Activated T-helper 1 cell treated with anti-CD3 and anti-CD28 coated beads, Interleukin-12 subunit alpha, Interleukin-12 subunit beta, Interleukin-2, Interleukin-4 antibody, amounts not matched to agents 30 ng/mL and 10 ng/mL and 1 ng/mL, durations not matched to agents 14 hours and 24 hours and 36 hours (primary cell): ENCODE data around the gene ITPR2. TPM values are rescaled to one million over a fixed set of nuclear protein-coding genes. Genes with fewer than 3 reads are reported as not detected.
"Not testable (repeated sequence)": the region's sequence is repeated elsewhere in the genome, so short reads cannot be mapped to it uniquely, and the experiment has no call there.

Source experiments
- DNase-seq: peaks from one replicate; pipeline ENCODE4 v3.0.0; 2021; ENCODE audit warnings: low spot score
- H3K27ac Mint-ChIP-seq: one replicate; pipeline ENCODE4 v1.8.0; 2021; ENCODE audit warnings: mild to moderate bottlenecking, mixed read lengths
- H3K27me3 Mint-ChIP-seq: one replicate; pipeline ENCODE4 v1.8.0; 2022; ENCODE audit warnings: mild to moderate bottlenecking, moderate library complexity, mixed read lengths; ENCODE audit not compliant: insufficient read depth
- H3K36me3 Mint-ChIP-seq: one replicate; pipeline ENCODE4 v1.8.0; 2021; ENCODE audit warnings: low read depth, mixed read lengths
- H3K4me1 Mint-ChIP-seq: one replicate; pipeline ENCODE4 v1.8.0; 2021; ENCODE audit warnings: low read depth, mixed read lengths
- H3K4me3 Mint-ChIP-seq: one replicate; pipeline ENCODE4 v1.8.0; 2021; ENCODE audit warnings: mild to moderate bottlenecking, moderate library complexity, mixed read lengths
- H3K9me3 Mint-ChIP-seq: one replicate; pipeline ENCODE4 v1.8.0; 2021; ENCODE audit warnings: mixed read lengths
- intact Hi-C: fragments of 100-400 bp; cut with micrococcal nuclease; formaldehyde crosslinking; loops from one replicate; pipeline ENCODE4 v1.15.1; 2024
- total RNA-seq: library from RNA; stranded (reverse); gene quantifications from 2 replicates; pipeline ENCODE4 v1.2.3, GENCODE V29; 2022

ITPR2 gene
- total RNA-seq, 1 donor from 2014 or later: 34.2 TPM

DNA sequence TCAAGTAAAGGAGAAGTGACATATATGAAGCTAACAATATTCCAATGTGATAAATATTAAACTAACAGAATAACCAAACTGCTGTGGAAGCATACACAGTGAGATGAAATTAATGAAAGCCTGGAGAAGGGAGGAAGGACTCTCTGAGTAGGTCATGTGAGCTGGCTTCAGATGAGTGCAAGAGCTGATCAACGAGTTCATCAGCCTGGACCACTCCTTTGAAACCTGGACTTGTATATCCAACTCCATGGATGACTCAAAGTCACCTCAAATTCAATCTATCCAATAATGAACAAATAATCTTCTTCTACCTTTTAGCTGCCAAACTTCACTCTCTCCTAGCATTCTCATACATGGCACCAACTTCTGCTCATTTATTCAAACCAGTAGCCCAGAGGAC is 391.6 kb downstream of the ITPR2 start:
- no peaks in the 10 kb centered on the region for H3K27me3 Mint-ChIP-seq
- DNase-seq: no peak
- intact Hi-C loops: no loop called here
- no peaks in the 10 kb centered on the region for H3K4me1 Mint-ChIP-seq
- H3K36me3 Mint-ChIP-seq: peaks cover 10% of the 10 kb centered on the region
- no peak overlapping the region for H3K4me3 Mint-ChIP-seq
- no peak overlapping the region for H3K27ac Mint-ChIP-seq
- H3K9me3 Mint-ChIP-seq: no peaks in the 10 kb centered on the region

DNA sequence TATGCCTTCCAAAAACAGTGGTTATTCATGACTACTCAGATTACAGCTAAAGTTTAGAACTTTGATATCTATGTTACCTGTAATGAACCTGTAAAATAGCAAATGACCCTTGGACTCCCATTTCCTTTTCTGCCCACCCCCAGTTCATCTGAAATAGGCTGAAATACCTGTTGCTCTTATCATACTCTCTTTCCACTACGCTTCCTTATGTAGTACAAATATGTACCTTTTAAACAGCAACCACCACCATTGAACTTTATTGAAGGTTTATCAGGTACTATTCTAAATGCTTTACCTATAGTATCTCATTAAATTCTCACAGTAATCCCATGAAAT is 398.0 kb downstream of the ITPR2 start:
- no peak overlapping the region for H3K4me3 Mint-ChIP-seq
- DNase-seq: no peak
- H3K9me3 Mint-ChIP-seq: no peaks in the 10 kb centered on the region
- H3K27ac Mint-ChIP-seq: no peak overlapping the region
- no peaks in the 10 kb centered on the region for H3K27me3 Mint-ChIP-seq
- intact Hi-C loops: loop anchor here (2.0 to 10.0 kb wide), 2 partner anchors 216 to 400 kb away; partner anchors contain the start of gene ITPR2
- H3K36me3 Mint-ChIP-seq: peaks cover 1% of the 10 kb centered on the region
- no peaks in the 10 kb centered on the region for H3K4me1 Mint-ChIP-seq

DNA sequence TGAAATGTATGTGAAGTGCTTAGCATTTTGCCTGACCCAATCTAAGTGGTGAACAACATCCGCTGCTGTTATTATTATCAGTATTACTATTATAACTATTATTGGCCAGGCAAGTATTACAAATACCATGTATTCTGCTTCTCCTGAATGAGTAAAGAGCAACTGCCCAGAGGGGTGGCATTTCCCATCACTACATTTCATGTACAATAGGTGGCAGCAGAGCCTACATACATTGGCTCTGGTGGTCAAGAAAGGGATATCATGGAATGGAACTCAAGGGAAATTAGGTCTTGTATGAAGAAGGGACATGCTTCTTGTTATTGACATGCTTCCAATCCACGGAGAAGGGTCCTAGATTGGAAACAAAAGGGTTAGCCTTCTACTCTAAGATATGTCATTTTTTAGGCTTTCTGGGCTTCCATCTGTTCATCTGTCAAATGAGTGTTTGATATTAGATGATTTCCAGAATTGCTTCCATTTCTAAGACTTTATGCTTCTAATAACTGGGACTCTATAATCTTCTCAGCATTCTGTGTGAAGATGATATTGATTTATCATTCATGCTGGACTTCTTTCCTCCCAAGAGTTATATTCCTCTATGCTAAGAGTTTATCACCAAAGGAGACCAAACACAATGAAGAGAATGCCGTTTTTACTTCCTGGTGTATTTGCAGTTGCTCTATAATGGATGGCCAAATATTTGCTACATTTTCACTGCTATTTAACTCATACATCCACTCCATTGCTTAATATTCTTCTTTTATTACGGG is 398.5 kb downstream of the ITPR2 start:
- no peak overlapping the region for H3K27ac Mint-ChIP-seq
- H3K27me3 Mint-ChIP-seq: no peaks in the 10 kb centered on the region
- H3K9me3 Mint-ChIP-seq: no peaks in the 10 kb centered on the region
- intact Hi-C loops: loop anchor here (1.0 to 10.0 kb wide), 4 partner anchors 180 to 400 kb away; partner anchors contain the start of gene ITPR2
- no peaks in the 10 kb centered on the region for H3K36me3 Mint-ChIP-seq
- no peaks in the 10 kb centered on the region for H3K4me1 Mint-ChIP-seq
- no peak overlapping the region for H3K4me3 Mint-ChIP-seq
- DNase-seq: no peak

DNA sequence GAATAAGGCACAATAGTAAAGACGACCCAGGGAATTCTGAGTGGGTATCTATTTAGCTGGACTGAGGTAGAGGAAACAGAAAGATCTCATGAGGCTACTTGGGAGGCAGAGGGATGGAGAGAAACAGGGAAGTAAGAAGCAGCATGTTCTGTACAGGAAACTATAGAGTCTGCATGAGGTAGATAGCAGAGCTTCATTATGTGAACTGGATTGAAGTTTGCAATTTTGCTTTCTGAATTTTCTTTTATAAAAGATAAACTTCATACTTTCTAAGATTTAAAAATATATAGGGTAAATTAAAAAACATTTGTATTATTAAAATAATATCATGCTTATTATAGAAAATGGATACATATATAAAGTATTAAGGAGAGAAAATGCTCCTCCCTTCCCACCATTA is 399.3 kb downstream of the ITPR2 start:
- H3K27me3 Mint-ChIP-seq, DNase-seq, H3K9me3 Mint-ChIP-seq, H3K4me1 Mint-ChIP-seq, H3K27ac Mint-ChIP-seq, H3K36me3 Mint-ChIP-seq, H3K4me3 Mint-ChIP-seq: not testable (repeated sequence)
- intact Hi-C loops: loop anchor here (1.0 to 10.0 kb wide), 4 partner anchors 181 to 401 kb away; partner anchors contain the start of gene ITPR2

DNA sequence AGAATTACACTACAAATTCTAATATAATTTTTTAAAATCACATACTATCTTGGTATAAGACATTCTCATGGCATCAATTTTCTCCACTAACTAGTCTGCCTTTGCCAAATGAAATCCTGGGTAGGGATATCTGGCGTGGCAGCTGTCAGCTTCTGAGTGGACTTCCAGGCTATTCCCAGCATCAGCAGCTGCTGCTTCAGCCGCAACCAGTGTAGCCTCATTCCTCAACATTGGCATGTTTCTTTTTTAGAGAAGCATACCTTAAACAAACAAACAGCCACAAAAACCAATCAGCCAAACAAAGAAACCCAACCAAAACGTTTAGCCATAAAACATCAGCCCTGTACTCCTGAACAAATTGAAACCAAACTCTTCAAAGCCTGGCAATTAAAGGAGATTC is 401.8 kb downstream of the ITPR2 start:
- DNase-seq: no peak
- H3K36me3 Mint-ChIP-seq: no peaks in the 10 kb centered on the region
- intact Hi-C loops: loop anchor here (10.0 kb wide), 1 partner anchor 404 kb away; the partner anchor contains the start of gene ITPR2
- H3K27ac Mint-ChIP-seq: no peak overlapping the region
- no peak overlapping the region for H3K4me3 Mint-ChIP-seq
- H3K9me3 Mint-ChIP-seq: no peaks in the 10 kb centered on the region
- no peaks in the 10 kb centered on the region for H3K4me1 Mint-ChIP-seq
- H3K27me3 Mint-ChIP-seq: no peaks in the 10 kb centered on the region

DNA sequence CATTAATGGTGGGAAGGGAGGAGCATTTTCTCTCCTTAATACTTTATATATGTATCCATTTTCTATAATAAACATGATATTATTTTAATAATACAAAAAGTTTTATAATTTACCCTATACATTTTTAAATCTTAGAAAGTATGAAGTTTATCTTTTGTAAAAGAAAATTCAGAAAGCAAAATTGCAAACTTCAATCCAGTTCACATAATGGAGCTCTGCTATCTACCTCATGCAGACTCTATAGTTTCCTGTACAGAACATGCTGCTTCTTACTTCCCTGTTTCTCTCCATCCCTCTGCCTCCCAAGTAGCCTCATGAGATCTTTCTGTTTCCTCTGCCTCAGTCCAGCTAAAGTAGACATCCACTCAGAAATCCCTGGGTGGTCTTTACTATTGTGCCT is 402.4 kb downstream of the ITPR2 start:
- intact Hi-C loops: loop anchor here (10.0 kb wide), 1 partner anchor 404 kb away; the partner anchor contains the start of gene ITPR2
- not testable (repeated sequence) for DNase-seq, H3K27me3 Mint-ChIP-seq, H3K27ac Mint-ChIP-seq, H3K4me3 Mint-ChIP-seq, H3K9me3 Mint-ChIP-seq, H3K4me1 Mint-ChIP-seq, H3K36me3 Mint-ChIP-seq

DNA sequence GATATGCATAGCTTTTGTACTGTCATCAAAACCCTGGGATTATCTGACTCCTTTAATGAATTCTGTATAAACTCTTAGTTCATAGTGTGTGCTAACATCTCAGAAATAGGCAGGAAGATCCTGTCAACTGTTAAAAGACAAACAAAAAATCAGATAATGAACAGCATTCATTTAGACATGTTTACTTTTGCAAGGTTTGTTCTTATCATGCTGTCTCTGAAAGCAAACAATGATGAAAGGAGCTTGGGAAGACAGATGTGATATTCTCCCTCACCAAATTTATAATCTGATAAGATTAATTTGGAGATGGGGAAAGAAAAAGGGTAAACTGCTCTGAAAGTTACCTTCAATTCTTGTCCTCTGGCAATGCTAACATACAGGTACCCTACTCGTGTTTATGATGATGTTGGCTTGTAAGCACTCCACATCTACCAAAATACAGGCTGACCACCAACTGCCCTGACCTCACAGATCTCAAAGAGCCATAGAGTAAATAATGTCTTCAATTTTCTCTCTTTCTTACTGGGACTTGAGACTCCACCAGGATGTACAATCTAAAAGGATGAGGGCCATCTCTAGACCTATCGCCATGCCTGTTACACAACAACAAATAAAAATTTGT is 403.8 kb downstream of the ITPR2 start:
- intact Hi-C loops: no loop called here
- Mint-ChIP-seq H3K27me3 (no peaks in the 10 kb centered on the region), H3K9me3 (no peaks in the 10 kb centered on the region), H3K4me1 (no peaks in the 10 kb centered on the region), H3K36me3 (peaks cover 2% of the 10 kb centered on the region), H3K27ac (no peak overlapping the region), H3K4me3 (no peak overlapping the region)
- DNase-seq: no peak

DNA sequence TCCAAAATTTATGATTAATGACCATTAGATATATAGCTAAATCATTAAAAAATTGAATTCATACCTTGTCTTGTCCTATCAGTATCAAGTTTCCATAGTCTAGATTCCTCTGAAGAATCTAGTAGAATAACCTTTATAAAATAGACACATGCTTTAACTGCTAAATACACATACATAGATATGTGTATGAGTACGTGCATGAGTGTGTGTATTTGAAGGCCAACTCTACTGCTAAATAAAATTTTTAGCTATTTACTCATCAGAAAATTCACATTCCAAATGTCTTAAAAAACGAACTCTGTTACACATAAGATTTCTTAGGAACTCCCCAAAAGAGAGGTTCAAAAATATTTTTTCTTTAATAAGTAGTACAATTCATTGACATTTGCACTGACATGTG is 404.6 kb downstream of the ITPR2 start:
- no peak overlapping the region for H3K27ac Mint-ChIP-seq
- H3K9me3 Mint-ChIP-seq: no peaks in the 10 kb centered on the region
- no peak for DNase-seq
- no peaks in the 10 kb centered on the region for H3K27me3 Mint-ChIP-seq
- intact Hi-C loops: no loop called here
- H3K36me3 Mint-ChIP-seq: peaks cover 2% of the 10 kb centered on the region
- no peak overlapping the region for H3K4me3 Mint-ChIP-seq
- no peaks in the 10 kb centered on the region for H3K4me1 Mint-ChIP-seq

DNA sequence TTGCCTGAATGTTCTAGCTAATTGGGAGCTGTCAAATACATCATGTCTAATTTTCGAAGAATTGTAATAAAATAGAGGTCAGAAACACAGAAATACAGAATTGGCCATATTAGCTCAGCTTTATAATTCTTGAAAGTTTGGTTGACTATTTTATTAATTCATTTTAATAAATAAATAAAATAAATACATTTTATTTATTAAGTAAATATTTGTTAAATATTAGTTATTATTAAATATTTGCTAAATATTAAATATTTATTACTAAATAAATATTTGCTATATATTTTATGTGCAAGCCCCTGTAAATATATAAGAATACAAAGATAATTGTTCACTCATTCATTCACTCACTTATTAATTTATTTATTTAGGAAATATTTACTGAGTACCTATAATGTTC is 406.3 kb downstream of the ITPR2 start:
- Mint-ChIP-seq H3K36me3 (peaks cover 2% of the 10 kb centered on the region), H3K9me3 (no peaks in the 10 kb centered on the region), H3K27me3 (no peaks in the 10 kb centered on the region), H3K4me3 (no peak overlapping the region), H3K4me1 (peaks cover 7% of the 10 kb centered on the region), H3K27ac (no peak overlapping the region)
- intact Hi-C loops: no loop called here
- no peak for DNase-seq

DNA sequence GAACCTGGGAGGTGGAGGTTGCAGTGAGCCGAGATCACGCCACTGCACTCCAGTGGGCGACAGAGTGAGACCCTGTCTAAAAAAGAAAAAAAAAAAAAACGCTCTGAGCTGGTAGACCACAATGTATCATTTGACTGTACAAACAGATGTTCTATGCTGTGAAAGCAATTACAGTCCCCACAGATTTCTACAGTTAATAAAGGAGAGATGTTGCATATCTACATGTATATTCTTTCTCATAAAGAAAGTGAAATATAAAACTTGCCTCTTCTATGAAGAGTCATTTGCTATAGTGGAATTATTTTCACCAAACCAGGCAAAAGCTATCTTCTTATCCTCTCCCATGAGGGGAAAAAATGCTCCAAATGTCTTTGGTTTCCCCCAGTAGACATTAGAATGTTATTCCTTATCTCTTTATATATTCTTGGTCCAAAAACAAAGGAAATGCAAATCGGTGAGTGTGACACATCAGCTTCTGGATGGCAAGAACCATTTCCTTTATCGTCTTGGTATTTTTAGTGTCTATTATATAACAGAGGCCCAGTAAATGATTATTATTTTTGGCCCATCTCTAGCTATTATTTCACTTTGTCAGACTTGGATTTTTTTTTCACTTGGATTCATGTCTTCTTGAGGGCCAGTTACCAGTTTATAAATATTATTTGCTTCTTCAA is 407.3 kb downstream of the ITPR2 start:
- H3K4me1 Mint-ChIP-seq: peaks cover 14% of the 10 kb centered on the region
- no peak overlapping the region for H3K4me3 Mint-ChIP-seq
- no peaks in the 10 kb centered on the region for H3K9me3 Mint-ChIP-seq
- no peak for DNase-seq
- no peak overlapping the region for H3K27ac Mint-ChIP-seq
- H3K27me3 Mint-ChIP-seq: no peaks in the 10 kb centered on the region
- intact Hi-C loops: no loop called here
- peaks cover 5% of the 10 kb centered on the region for H3K36me3 Mint-ChIP-seq

DNA sequence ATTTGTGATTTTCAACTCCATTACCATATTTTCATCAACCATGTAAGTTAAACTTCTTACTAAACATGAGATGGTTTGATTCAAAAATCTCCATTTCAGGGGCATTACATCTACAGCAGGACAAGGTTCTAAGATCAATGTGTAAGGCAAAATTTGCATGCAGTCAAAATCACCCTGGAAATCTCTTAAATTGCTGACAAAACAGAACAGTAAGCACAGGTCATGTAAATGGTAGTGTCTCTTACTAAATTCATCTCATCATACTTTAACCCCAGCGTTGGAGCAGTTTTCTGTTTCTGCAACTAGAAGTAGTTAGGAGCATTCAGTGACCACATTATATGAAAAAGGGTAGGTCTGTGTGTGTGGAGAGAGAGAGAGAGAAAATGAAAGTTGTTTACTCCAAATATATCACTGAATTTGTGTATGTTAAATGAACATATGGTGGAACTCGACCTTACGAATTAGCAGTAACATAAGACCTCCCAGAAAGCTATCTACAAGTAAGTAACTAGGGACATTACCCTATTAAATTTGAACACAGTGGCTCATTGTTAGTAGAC is 410.1 kb downstream of the ITPR2 start:
- intact Hi-C loops: no loop called here
- DNase-seq: no peak
- no peaks in the 10 kb centered on the region for H3K27me3 Mint-ChIP-seq

DNA sequence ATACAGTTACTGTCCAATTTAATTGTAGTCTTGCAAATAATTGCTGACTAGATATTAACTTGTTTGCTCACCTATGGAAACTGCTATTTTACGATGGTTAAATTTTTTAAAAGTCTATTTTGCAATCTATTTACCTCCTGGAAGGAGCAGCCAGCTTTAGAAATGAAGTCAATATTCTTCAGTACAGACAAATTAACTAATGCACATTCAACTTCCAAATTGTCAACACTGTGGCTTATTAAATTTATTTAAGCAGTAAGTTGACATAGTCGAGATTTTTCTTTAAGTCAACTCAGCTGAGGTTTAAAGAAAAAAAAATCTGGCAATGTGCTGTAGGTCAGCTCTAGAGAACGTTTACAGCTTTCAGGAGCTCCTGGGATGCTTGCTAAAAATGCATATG is 416.4 kb downstream of the ITPR2 start:
- intact Hi-C loops: no loop called here
- Mint-ChIP-seq H3K27me3 (no peaks in the 10 kb centered on the region), H3K4me3 (no peak overlapping the region)

More for the DNA sequence above, 410.1 kb downstream of the ITPR2 start:
- H3K36me3 Mint-ChIP-seq: peaks cover 8% of the 10 kb centered on the region
- no peak overlapping the region for H3K4me3 Mint-ChIP-seq
- peaks cover 14% of the 10 kb centered on the region for H3K4me1 Mint-ChIP-seq
- H3K27ac Mint-ChIP-seq: no peak overlapping the region
- peaks cover 2% of the 10 kb centered on the region for H3K9me3 Mint-ChIP-seq

DNA sequence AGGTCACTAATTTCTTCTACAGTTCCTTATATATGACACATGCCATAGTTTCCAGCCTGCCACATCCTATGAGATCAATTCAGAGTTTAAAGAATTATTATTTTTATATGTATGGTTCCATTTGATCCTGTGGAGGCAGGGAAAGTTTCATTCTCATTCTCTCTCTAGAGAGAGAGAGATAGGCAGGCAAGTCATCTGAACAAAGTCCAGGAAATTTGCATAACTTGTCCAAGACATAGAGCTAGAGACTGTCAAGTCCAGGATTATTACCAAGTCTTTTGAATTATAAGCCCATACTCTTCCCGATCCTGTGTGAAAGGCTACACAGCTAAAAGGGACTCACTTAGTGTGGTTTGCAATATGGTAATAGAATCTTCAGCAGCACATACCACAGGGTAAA is 422.3 kb downstream of the ITPR2 start:
- Mint-ChIP-seq H3K4me3 (no peak overlapping the region), H3K9me3 (no peaks in the 10 kb centered on the region), H3K4me1 (no peaks in the 10 kb centered on the region), H3K27me3 (no peaks in the 10 kb centered on the region), H3K27ac (no peak overlapping the region), H3K36me3 (peaks cover 4% of the 10 kb centered on the region)
- intact Hi-C loops: no loop called here
- no peak for DNase-seq

More for the DNA sequence above, 416.4 kb downstream of the ITPR2 start:
- peaks cover 6% of the 10 kb centered on the region for H3K4me1 Mint-ChIP-seq
- peaks cover 12% of the 10 kb centered on the region for H3K36me3 Mint-ChIP-seq
- H3K27ac Mint-ChIP-seq: no peak overlapping the region
- H3K9me3 Mint-ChIP-seq: peaks cover 3% of the 10 kb centered on the region
- no peak for DNase-seq
